Activated CD4-positive, alpha-beta T cell treated with anti-CD3 and anti-CD28 coated beads for 48 hours (primary cell): ENCODE results near the gene CFAP46.
"Not testable (repeated sequence)": the region's sequence is repeated elsewhere in the genome, so short reads cannot be mapped to it uniquely, and the experiment has no call there.

Source experiments
- DNase-seq: peaks from one replicate; pipeline ENCODE4 v3.0.0-alpha.2; 2020

Gene CFAP46

GRCh38 chr10:132912713-132913558 is 29.4 kb downstream of the CFAP46 start:
- no peak for DNase-seq

- DNase-seq = no peak
These were observed 30.1 kb downstream of the CFAP46 start for GRCh38 chr10:132912225-132912712.

GRCh38 chr10:132911786-132912097 is 30.6 kb downstream of the CFAP46 start:
- DNase-seq = no peak

GRCh38 chr10:132910901-132911785 is 31.2 kb downstream of the CFAP46 start:
- no peak for DNase-seq

GRCh38 chr10:132910186-132910880 is 32.0 kb downstream of the CFAP46 start:
- no peak for DNase-seq

- no peak for DNase-seq
These were observed 32.8 kb downstream of the CFAP46 start for GRCh38 chr10:132909491-132910071.

GRCh38 chr10:132908621-132909295 is 33.6 kb downstream of the CFAP46 start:
- no peak for DNase-seq

- no peak for DNase-seq
These were observed 34.3 kb downstream of the CFAP46 start for GRCh38 chr10:132907821-132908620.

- DNase-seq = no peak
These were observed 35.5 kb downstream of the CFAP46 start for GRCh38 chr10:132906836-132907235.

- no peak for DNase-seq
These were observed 36.3 kb downstream of the CFAP46 start for GRCh38 chr10:132906106-132906505.

- no peak for DNase-seq
These were observed 36.7 kb downstream of the CFAP46 start for GRCh38 chr10:132905661-132906060.

GRCh38 chr10:132904814-132905649 is 37.3 kb downstream of the CFAP46 start:
- peak; percentile 54 for DNase-seq

GRCh38 chr10:132904181-132904813 is 38.1 kb downstream of the CFAP46 start:
- DNase-seq = peak; percentile 66

- not testable (repeated sequence) for DNase-seq
These were observed 39.5 kb downstream of the CFAP46 start for GRCh38 chr10:132902656-132903575.

GRCh38 chr10:132901351-132901750 is 41.0 kb downstream of the CFAP46 start:
- DNase-seq = no peak

- DNase-seq = no peak
These were observed 42.1 kb downstream of the CFAP46 start for GRCh38 chr10:132900211-132900756.

GRCh38 chr10:132899751-132900065 is 42.7 kb downstream of the CFAP46 start:
- DNase-seq = no peak

- no peak for DNase-seq
These were observed 43.2 kb downstream of the CFAP46 start for GRCh38 chr10:132899054-132899750.
